ENCODE data around the gene LSP1.

DNA sequence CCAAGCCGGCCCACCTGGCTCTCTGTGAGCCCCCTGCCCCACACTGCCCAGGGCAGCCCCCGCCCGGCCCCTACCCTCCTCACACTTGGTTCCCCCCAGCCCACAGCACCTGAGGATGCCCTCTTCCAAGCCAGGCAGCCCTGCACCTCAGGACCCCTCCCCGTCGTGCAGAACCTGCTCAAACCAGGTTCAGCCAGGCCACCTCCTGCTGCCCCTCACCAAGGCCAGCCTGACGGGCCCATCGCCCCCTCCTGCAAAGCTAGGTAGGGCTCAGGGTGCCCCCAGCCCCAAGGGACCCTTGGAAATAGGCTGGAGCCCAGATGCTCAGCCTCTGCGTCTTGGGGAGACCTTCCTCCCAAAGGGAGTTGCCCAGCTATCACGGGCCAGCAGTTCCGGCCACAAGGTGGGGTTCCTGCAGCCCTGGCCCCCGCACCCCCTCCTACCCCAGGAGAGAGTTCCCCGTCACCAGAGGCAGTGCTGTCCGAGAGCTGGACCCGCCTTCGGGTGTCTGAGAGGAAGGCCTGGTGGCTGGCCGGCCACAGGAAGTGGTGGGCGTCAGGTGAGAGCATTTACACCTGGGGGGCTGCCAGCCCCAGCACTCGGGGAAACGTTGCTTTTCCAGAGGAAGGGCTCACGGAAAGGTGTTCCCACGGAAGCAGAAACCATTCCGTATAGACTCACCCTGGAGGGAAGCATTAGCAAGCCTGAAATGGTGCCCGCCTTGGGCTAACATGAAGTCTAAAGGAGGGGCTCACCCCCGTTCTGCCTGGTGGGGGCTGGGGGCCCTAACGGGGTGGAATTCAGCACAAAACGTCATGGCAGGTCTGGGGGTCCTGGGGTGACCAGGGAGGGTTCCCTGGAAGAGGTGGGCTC lies 21.3 kb upstream of the LSP1 start:
- no peak for TF ChIP-seq POLR2AphosphoS5 (IDR thresholded peaks at IDR 0.05; ENCODE audit: low read depth)
- TF ChIP-seq, protein P1, sequence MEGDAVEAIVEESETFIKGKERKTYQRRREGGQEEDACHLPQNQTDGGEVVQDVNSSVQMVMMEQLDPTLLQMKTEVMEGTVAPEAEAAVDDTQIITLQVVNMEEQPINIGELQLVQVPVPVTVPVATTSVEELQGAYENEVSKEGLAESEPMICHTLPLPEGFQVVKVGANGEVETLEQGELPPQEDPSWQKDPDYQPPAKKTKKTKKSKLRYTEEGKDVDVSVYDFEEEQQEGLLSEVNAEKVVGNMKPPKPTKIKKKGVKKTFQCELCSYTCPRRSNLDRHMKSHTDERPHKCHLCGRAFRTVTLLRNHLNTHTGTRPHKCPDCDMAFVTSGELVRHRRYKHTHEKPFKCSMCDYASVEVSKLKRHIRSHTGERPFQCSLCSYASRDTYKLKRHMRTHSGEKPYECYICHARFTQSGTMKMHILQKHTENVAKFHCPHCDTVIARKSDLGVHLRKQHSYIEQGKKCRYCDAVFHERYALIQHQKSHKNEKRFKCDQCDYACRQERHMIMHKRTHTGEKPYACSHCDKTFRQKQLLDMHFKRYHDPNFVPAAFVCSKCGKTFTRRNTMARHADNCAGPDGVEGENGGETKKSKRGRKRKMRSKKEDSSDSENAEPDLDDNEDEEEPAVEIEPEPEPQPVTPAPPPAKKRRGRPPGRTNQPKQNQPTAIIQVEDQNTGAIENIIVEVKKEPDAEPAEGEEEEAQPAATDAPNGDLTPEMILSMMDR (IDR thresholded peaks at IDR 0.05; ENCODE audit: insufficient read depth, low read length) = no peak
